ENCODE results near the gene CUX1. TPM values are rescaled to one million over a fixed set of nuclear protein-coding genes. Genes with fewer than 3 reads are reported as not detected.

Gene CUX1
- total and polyA plus RNA-seq, 2 donors, result 59.7 to 63.5 TPM

DNA sequence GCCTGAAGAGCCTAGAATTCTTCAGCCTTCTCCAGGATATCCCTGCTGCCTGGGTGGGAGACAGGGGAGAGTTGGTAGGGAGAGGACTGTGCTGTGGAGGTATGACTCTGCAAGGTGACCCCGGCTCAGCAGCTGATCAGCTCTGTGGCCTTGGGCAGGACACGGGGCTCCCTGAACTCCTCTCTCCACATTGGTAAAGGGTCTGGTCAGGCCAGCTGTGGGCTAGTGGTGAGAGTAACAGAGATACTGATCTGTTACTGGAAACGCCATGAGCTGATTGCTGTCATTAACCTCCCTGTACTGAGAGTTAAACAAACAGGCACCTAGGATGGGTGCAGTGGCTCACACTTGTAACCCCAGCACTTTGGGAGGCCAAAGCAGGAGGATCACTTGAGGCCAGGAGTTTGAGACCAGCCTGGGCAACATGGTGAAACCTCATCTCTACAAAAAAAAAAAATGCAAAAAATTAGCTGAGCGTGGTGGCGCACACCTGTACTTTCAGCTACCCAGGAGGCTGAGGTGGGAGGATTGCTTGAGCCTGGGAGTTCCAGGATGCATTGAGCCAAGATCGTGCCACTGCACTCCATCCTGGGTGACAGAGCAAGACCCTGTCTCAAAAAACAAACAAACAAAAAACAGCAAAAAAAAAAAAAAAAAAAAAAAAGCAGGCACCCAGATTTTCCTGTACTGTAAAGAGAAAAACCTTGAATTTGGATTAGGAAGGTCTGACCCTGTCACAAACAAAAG lies 151.5 kb downstream of the CUX1 start:
- WGBS, result 80% methylated on average over 6 of the region's 6 CpGs
- no peak for DNase-seq (ENCODE audit: extremely low spot score)
- H3K27ac ChIP-seq (ENCODE audit: low read depth), result no peak overlapping the region

DNA sequence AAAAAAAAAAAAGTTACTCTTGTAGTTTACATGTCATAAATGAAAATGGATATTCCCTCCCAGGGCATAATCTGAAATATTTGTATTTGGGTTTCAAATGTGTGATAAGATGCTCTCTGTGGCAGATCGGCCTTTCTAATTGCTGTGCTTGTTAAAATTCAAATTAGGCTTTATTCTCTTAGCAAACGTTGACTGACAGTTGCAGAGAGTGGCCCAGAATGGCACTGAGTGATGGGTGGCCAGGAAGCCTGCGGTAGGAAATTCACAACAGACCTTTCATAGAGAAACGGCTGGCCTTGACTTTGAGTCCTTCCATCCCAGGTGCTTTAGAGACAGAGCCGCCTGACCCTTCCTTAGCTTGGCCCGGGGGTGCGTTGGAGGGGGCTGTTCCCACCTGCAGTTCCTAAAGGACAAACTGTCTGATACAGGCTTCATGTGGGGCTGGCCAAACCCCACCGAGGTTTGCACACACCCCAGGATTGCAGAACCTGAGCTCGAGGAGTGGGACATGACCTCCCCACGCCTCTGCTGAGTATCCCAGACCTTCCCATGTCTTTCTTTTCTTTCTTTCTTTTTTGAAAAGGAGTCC lies 152.7 kb downstream of the CUX1 start:
- WGBS, result 85% methylated on average over 10 of the region's 10 CpGs
- H3K27ac ChIP-seq (ENCODE audit: low read depth), result no peak overlapping the region

More for the DNA sequence above, 151.5 kb downstream of the CUX1 start:
- Histone ChIP-seq H3K36me3 (ENCODE audit: insufficient read depth) (no peaks in the 10 kb centered on the region), H3K4me1 (ENCODE audit: insufficient read depth) (no peaks in the 10 kb centered on the region), H3K4me3 (ENCODE audit: low read depth, low read length) (no peak overlapping the region)

GRCh38 chr7:101970801-101971200 lies 153.4 kb downstream of the CUX1 start:
- WGBS, result 90% methylated on average over 5 of the region's 5 CpGs
- Histone ChIP-seq H3K4me1 (ENCODE audit: insufficient read depth) (no peaks in the 10 kb centered on the region), H3K36me3 (ENCODE audit: insufficient read depth) (no peaks in the 10 kb centered on the region), H3K4me3 (ENCODE audit: low read depth, low read length) (no peak overlapping the region), H3K27ac (ENCODE audit: low read depth) (no peak overlapping the region)
- DNase-seq (ENCODE audit: extremely low spot score), result no peak

More for the DNA sequence above, 152.7 kb downstream of the CUX1 start:
- Histone ChIP-seq H3K4me1 (ENCODE audit: insufficient read depth) (no peaks in the 10 kb centered on the region), H3K36me3 (ENCODE audit: insufficient read depth) (no peaks in the 10 kb centered on the region), H3K4me3 (ENCODE audit: low read depth, low read length) (no peak overlapping the region)
- DNase-seq (ENCODE audit: extremely low spot score), result no peak

DNA sequence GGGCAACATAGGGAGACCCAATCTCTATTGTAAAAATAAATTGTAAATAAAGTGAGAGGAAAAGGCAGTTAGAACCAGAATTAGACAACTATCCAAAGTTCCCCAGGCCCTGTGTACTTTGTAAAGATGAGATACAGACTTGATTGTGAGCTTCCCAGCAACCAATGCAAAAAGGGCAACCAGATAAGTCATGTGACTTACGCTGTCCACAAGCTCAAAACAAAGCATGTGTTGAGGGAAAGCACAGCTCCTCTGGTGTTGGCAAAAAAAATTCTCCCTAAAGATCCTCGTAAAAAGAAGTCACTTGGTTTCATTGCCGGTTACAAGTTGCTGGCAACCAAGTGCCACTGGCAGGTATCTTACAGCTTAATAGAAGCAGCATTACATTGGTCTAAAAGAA lies 154.0 kb downstream of the CUX1 start:
- Histone ChIP-seq H3K36me3 (ENCODE audit: insufficient read depth) (no peaks in the 10 kb centered on the region), H3K27ac (ENCODE audit: low read depth) (no peak overlapping the region), H3K4me3 (ENCODE audit: low read depth, low read length) (no peak overlapping the region), H3K4me1 (ENCODE audit: insufficient read depth) (no peaks in the 10 kb centered on the region)
- WGBS, result 96% methylated on average over 3 of the region's 3 CpGs
- no peak for DNase-seq (ENCODE audit: extremely low spot score)

DNA sequence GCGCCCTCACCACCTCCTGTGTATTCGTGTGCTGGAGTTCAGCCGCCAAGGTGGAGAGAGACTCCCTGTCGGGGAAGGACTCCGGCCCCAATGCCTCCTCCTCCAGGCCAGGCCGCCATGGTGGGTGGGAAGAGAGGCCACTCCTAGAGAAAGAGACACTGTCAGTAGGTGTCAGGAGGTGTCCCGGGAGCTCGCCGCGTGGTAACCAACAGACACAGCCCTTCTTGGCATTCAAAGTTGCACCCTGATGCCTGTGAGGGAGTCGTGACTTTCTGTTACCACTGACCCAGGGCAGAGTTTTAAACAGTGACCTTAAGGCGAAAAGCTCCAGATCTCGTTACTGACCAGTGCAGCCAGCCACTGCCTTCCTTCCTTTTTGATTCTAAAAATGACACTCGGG lies 155.2 kb downstream of the CUX1 start:
- WGBS, result 88% methylated on average over 14 of the region's 14 CpGs
- Histone ChIP-seq H3K36me3 (ENCODE audit: insufficient read depth) (no peaks in the 10 kb centered on the region), H3K4me3 (ENCODE audit: low read depth, low read length) (no peak overlapping the region), H3K4me1 (ENCODE audit: insufficient read depth) (no peaks in the 10 kb centered on the region), H3K27ac (ENCODE audit: low read depth) (no peak overlapping the region)
- no peak for DNase-seq (ENCODE audit: extremely low spot score)

DNA sequence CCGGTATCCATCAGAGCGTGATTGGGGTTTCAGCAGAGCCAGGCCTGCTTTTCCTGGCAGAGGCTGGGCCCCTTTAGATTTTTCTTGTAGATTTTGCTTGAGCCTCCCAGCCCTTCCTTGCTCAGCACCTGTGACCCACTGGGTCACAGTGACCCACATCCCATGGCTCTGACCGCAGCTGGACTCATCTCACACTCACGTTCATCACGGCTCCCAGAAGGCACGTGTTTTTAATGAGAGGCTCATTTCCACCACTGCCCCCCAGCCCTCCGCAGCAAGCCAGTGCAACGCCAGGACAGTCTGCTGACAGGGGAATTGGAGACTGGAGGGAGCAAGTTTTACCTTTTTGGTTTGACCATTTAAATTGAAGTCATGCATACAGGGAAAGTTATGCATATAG lies 155.7 kb downstream of the CUX1 start:
- H3K27ac ChIP-seq (ENCODE audit: low read depth), result no peak overlapping the region
- DNase-seq (ENCODE audit: extremely low spot score), result no peak
- H3K4me3 ChIP-seq (ENCODE audit: low read depth, low read length), result no peak overlapping the region
- H3K4me1 ChIP-seq (ENCODE audit: insufficient read depth), result no peaks in the 10 kb centered on the region
- H3K36me3 ChIP-seq (ENCODE audit: insufficient read depth), result peaks cover under 1% of the 10 kb centered on the region
- 87% methylated on average over 8 of the region's 8 CpGs for WGBS

DNA sequence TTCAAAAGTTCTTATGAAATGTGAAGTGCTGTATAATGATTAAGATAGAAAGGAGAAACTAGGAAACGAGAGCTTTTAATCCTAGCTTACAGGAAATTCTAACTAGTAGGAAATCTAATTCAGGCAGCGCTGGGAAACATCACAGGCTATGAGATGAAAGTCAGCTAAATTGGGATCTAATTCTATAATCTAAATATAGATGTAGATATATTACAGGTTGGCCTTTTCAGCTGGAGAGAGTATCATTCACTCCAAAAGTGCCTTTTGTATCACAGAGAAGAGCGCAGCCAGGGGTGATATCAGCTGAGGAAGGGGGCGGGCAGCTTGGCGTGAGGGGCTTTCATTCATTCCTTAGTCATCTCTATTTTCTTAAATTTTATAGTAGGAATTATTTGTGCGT lies 157.0 kb downstream of the CUX1 start:
- Histone ChIP-seq H3K27ac (ENCODE audit: low read depth) (no peak overlapping the region), H3K4me3 (ENCODE audit: low read depth, low read length) (no peak overlapping the region), H3K4me1 (ENCODE audit: insufficient read depth) (no peaks in the 10 kb centered on the region), H3K36me3 (ENCODE audit: insufficient read depth) (peaks cover 2% of the 10 kb centered on the region)
- WGBS, result 80% methylated on average over 6 of the region's 6 CpGs
- DNase-seq (ENCODE audit: extremely low spot score), result no peak

DNA sequence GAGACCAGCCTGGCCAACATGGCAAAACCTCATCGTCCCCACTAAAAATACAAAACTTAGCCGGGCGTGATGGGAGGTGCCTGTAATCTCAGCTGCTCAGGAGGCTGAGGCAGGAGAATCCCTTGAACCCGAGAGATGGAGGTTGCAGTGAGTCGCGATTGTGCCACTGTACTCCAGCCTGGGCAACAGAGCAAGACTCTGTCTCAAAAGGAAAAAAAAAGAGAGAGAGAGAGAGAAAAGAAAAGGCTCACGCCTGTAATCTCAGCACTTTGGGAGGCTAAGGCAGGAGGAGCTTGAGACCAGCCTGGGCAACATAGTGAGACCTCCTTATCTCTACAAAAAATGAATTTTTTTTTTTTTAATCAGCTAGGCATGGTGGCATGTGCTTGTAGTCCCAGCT lies 157.6 kb downstream of the CUX1 start:
- no peaks in the 10 kb centered on the region for H3K4me1 ChIP-seq (ENCODE audit: insufficient read depth)
- H3K27ac ChIP-seq (ENCODE audit: low read depth), result no peak overlapping the region
- peaks cover 2% of the 10 kb centered on the region for H3K36me3 ChIP-seq (ENCODE audit: insufficient read depth)
- H3K4me3 ChIP-seq (ENCODE audit: low read depth, low read length), result no peak overlapping the region
- WGBS, result 95% methylated on average over 7 of the region's 7 CpGs
- DNase-seq (ENCODE audit: extremely low spot score), result no peak

- H3K36me3 ChIP-seq (ENCODE audit: insufficient read depth), result peaks cover 2% of the 10 kb centered on the region
- WGBS, result 86% methylated on average over 5 of the region's 5 CpGs
- H3K4me3 ChIP-seq (ENCODE audit: low read depth, low read length), result no peak overlapping the region
- H3K27ac ChIP-seq (ENCODE audit: low read depth), result no peak overlapping the region
- no peak for DNase-seq (ENCODE audit: extremely low spot score)
- no peaks in the 10 kb centered on the region for H3K4me1 ChIP-seq (ENCODE audit: insufficient read depth)
These were observed 159.0 kb downstream of the CUX1 start for GRCh38 chr7:101976411-101976810.

DNA sequence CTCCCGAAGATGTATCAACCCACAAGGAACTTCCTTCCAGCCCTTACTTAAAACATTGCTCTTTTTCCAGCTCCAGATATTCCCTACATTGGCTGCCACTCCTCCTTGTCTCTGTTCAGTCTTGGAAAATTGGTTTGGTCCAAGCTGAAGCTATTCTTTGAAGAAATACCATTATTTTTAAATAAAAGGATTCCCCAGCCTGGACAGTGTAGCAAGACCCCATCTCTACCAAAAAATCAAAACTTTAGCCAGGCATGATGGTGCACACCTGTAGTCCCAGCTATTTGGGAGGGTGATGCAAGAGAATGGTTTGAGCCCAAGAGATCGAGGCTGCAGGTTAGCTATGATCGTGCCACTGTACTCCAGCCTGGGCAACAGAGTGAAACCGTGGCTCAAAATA lies 159.8 kb downstream of the CUX1 start:
- peaks cover 2% of the 10 kb centered on the region for H3K36me3 ChIP-seq (ENCODE audit: insufficient read depth)
- 83% methylated on average over 4 of the region's 4 CpGs for WGBS
- no peak overlapping the region for H3K27ac ChIP-seq (ENCODE audit: low read depth)
- no peak for DNase-seq (ENCODE audit: extremely low spot score)
- H3K4me3 ChIP-seq (ENCODE audit: low read depth, low read length), result no peak overlapping the region
- no peaks in the 10 kb centered on the region for H3K4me1 ChIP-seq (ENCODE audit: insufficient read depth)

DNA sequence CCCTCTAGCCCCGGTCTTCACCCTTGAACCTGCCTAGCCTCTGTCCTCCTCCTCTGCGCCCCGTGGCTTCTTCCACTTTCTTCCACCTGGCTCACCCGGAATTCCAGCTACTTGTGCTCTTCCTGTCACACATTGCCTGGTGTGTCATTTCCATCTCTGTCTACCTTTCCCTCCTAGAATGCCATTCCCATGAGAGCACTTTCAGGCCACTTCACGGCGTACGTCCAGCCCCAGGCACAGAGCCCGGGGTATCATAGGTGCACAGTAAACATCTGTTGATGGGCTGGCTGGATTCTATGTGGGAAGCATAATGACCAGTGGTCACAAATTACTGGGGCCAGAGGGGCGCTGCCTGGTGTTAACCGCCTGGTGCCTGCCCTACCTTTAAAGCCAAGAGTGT lies 161.3 kb downstream of the CUX1 start:
- 93% methylated on average over 10 of the region's 10 CpGs for WGBS
- DNase-seq (ENCODE audit: extremely low spot score), result no peak
- peaks cover 2% of the 10 kb centered on the region for H3K36me3 ChIP-seq (ENCODE audit: insufficient read depth)
- no peak overlapping the region for H3K27ac ChIP-seq (ENCODE audit: low read depth)
- H3K4me1 ChIP-seq (ENCODE audit: insufficient read depth), result no peaks in the 10 kb centered on the region
- H3K4me3 ChIP-seq (ENCODE audit: low read depth, low read length), result no peak overlapping the region

- no peak overlapping the region for H3K27ac ChIP-seq (ENCODE audit: low read depth)
- no peak for DNase-seq (ENCODE audit: extremely low spot score)
- 95% methylated on average over 4 of the region's 4 CpGs for WGBS
- no peak overlapping the region for H3K4me3 ChIP-seq (ENCODE audit: low read depth, low read length)
- H3K36me3 ChIP-seq (ENCODE audit: insufficient read depth), result no peaks in the 10 kb centered on the region
- no peaks in the 10 kb centered on the region for H3K4me1 ChIP-seq (ENCODE audit: insufficient read depth)
These were observed 165.9 kb downstream of the CUX1 start for GRCh38 chr7:101983147-101983811.

DNA sequence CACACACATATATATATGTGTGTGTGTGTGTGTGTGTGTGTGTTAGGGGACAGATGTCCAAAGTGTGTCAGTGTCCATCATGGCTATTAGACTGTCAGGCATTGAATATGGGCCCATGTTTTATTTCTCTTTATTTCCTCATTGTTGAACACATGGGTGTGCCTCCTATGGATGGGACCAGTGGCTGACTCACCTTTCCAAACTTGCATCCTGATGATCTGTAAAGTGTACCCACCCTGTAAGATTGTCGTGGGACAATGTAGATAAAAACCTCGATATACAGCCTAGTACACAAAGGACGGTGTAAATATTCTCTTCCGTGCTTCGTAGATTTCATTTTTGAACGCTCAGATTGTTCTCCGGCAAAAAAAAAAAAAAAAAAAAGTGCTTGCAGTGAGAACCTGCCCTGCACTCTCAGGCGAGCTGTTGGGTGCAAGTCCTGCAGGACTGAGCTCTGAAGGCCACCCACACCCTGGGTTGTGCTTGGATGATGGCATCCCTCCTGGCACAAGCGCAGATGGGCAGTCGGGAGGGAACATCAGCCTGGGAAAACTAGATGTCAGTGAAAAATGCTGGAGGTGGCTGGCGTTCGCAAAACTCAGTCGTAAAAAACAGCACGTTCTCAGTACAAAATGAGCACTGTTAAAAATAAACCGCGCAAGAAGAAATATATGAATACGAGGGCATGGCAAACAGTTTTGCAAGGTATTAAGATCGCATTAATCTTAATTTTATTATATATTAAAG lies 166.9 kb downstream of the CUX1 start:
- Histone ChIP-seq H3K4me1 (ENCODE audit: insufficient read depth) (no peaks in the 10 kb centered on the region), H3K4me3 (ENCODE audit: low read depth, low read length) (no peak overlapping the region), H3K27ac (ENCODE audit: low read depth) (no peak overlapping the region), H3K36me3 (ENCODE audit: insufficient read depth) (no peaks in the 10 kb centered on the region)
- DNase-seq (ENCODE audit: extremely low spot score), result no peak
- WGBS, result 92% methylated on average over 18 of the region's 18 CpGs

Measured in urinary bladder (tissue), 4 donors.